Vagina (tissue), 2 donors: ENCODE measurements around the gene GTPBP6. TPM values are rescaled to one million over a fixed set of nuclear protein-coding genes. Genes with fewer than 3 reads are reported as not detected.

Source experiments
- DNase-seq, 2 donors: peaks; one replicate each; pipeline ENCODE4 v3.0.0-alpha.2; 2017; ENCODE audit errors: extremely low spot score in 2 of 2
- H3K27ac ChIP-seq: fragments of 200-600 bp; sonication (generic); one replicate; pipeline ENCODE4 v1.5.1; 2019
- H3K27me3 ChIP-seq: fragments of 200-600 bp; sonication (generic); one replicate; pipeline ENCODE4 v1.5.1; 2019
- H3K36me3 ChIP-seq, 2 donors: fragments of 200-600 bp; sonication (generic); one replicate each; pipeline ENCODE4 v1.5.1; 2017 to 2019
- H3K4me1 ChIP-seq: fragments of 200-600 bp; sonication (generic); one replicate; pipeline ENCODE4 v1.5.1; 2019
- H3K4me3 ChIP-seq, 2 donors: fragments of 200-600 bp; sonication (generic); 1 replicate in 1 of 2; 2 replicates in 1 of 2; pipeline ENCODE4 v1.5.1; 2016 to 2019
- H3K9me3 ChIP-seq: fragments of 200-600 bp; sonication (generic); one replicate; pipeline ENCODE4 v1.5.1; 2019
- POLR2A ChIP-seq, 2 donors: fragments of 450-650 bp; IDR thresholded peaks; one replicate each; pipeline ENCODE4 v1.6.1; 2017; ENCODE audit warnings: antibody characterized with exemption in 2 of 2, mild to moderate bottlenecking in 2 of 2, moderate library complexity in 2 of 2
- POLR2AphosphoS5 ChIP-seq, 2 donors: sonication (generic); formaldehyde crosslinking; IDR thresholded peaks; one replicate each; pipeline ENCODE4 v1.9.0; 2017; ENCODE audit warnings: antibody characterized with exemption in 2 of 2, mild to moderate bottlenecking in 2 of 2, low read depth in 1 of 2; ENCODE audit not compliant: insufficient read depth in 1 of 2
- intact Hi-C: fragments of 100-400 bp; cut with DNase I; formaldehyde crosslinking; loops from one replicate; pipeline ENCODE4 v1.15.1; 2023
- total RNA-seq: library from RNA; depleted of rRNA; stranded (reverse); fragments of >200 nt; gene quantifications from one replicate; pipeline ENCODE4 v1.2.3, GENCODE V29; 2016
- TF ChIP-seq, protein P1 (sequence below), 3 experiments: fragments of 450-650 bp in 2 of 3; fragments of 200-600 bp in 1 of 3; sonication (generic) in 1 of 3; IDR thresholded peaks; one replicate each; pipeline ENCODE4 v1.5.1; 2017 to 2019; ENCODE audit warnings: antibody characterized with exemption in 3 of 3, mild to moderate bottlenecking in 2 of 3, moderate library complexity in 2 of 3

Gene GTPBP6
- total RNA-seq, 1 donor from 2014 or later: 30.9 TPM

DNA sequence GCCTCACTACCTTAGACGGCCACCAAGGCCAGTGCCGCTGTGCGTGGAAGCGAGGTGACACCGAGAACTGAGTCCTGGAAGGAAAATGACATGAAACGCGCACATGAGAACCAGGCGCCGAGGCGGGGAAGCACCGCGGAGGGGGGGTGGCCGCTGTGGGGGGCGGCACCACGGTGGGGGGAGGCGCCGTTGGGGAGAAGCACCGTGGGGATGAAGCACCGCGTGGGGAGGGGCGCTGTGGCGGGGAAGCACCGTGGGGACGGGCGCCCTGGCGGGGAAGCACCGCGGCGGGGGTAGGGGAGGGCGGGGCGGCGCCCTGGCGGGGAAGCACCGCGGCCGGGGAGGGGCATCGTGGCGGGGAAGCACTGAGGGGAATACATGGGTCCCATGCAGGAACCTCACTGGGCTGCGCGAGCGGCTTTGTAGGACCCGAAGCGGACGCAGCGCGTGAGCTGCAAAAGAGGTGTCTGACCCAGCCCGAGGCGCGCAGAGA lies 40.1 kb upstream of the GTPBP6 start:
- TF ChIP-seq, protein P1, sequence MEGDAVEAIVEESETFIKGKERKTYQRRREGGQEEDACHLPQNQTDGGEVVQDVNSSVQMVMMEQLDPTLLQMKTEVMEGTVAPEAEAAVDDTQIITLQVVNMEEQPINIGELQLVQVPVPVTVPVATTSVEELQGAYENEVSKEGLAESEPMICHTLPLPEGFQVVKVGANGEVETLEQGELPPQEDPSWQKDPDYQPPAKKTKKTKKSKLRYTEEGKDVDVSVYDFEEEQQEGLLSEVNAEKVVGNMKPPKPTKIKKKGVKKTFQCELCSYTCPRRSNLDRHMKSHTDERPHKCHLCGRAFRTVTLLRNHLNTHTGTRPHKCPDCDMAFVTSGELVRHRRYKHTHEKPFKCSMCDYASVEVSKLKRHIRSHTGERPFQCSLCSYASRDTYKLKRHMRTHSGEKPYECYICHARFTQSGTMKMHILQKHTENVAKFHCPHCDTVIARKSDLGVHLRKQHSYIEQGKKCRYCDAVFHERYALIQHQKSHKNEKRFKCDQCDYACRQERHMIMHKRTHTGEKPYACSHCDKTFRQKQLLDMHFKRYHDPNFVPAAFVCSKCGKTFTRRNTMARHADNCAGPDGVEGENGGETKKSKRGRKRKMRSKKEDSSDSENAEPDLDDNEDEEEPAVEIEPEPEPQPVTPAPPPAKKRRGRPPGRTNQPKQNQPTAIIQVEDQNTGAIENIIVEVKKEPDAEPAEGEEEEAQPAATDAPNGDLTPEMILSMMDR (IDR thresholded peaks at IDR 0.05): no peak
- TF ChIP-seq POLR2A (IDR thresholded peaks at IDR 0.05) (no peak), POLR2AphosphoS5 (IDR thresholded peaks at IDR 0.05; ENCODE audit: insufficient read depth in 1 of 2, low read depth in 1 of 2) (no peak)
- Histone ChIP-seq H3K27ac (no peak overlapping the region), H3K36me3 (peaks cover 0 to 24% of the 10 kb centered on the region in 2 donors), H3K4me1 (no peaks in the 10 kb centered on the region), H3K27me3 (no peaks in the 10 kb centered on the region), H3K4me3 (no peak overlapping the region), H3K9me3 (peaks cover 10% of the 10 kb centered on the region)
- intact Hi-C loops: no loop called here
- no peak for DNase-seq

DNA sequence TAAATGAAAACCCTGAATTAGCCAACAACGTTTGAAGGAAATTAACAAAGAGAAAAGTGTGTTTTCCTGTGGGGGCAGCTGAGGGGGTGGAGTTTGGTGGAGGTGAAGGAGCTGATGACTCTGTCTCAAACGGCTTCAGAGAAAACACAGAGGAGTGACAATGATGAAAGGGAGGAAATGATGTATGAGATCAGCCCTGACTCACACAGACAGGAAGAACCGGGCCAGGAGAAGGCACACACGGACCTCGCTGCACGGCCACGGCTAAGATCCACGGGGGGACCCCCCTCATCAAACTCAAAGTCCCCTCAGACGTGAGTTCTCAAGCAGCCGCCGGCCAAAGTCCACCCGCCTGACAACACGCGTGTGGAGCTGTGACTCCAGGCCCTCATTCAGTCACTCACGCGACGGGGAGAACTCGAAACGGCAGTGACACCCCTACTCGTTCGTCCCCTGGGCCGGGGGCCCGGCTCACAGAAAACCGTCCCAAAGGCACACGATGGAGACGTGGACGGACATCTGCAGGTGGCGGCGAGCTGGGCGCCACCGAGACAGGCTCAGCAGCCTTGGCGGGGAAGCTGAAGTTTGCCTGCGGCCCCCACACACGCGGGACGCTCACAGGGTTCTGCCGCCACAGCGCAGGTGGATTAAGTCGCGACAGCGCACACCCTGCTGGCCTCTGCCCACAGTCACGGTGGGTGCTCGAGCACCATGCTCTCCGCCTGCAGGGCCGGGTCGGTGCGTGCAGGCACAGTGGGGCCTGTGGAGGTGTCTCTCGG lies 39.3 kb upstream of the GTPBP6 start:
- H3K4me1 ChIP-seq: no peaks in the 10 kb centered on the region
- peaks cover 0 to 24% of the 10 kb centered on the region in 2 donors for H3K36me3 ChIP-seq
- TF ChIP-seq POLR2A (IDR thresholded peaks at IDR 0.05): no peak
- TF ChIP-seq, protein P1 (IDR thresholded peaks at IDR 0.05): no peak
- TF ChIP-seq POLR2AphosphoS5 (IDR thresholded peaks at IDR 0.05; ENCODE audit: insufficient read depth in 1 of 2, low read depth in 1 of 2): no peak
- no peaks in the 10 kb centered on the region for H3K27me3 ChIP-seq
- intact Hi-C loops: no loop called here
- H3K4me3 ChIP-seq: no peak overlapping the region
- no peak overlapping the region for H3K27ac ChIP-seq
- H3K9me3 ChIP-seq: peaks cover 10% of the 10 kb centered on the region
- DNase-seq: no peak

DNA sequence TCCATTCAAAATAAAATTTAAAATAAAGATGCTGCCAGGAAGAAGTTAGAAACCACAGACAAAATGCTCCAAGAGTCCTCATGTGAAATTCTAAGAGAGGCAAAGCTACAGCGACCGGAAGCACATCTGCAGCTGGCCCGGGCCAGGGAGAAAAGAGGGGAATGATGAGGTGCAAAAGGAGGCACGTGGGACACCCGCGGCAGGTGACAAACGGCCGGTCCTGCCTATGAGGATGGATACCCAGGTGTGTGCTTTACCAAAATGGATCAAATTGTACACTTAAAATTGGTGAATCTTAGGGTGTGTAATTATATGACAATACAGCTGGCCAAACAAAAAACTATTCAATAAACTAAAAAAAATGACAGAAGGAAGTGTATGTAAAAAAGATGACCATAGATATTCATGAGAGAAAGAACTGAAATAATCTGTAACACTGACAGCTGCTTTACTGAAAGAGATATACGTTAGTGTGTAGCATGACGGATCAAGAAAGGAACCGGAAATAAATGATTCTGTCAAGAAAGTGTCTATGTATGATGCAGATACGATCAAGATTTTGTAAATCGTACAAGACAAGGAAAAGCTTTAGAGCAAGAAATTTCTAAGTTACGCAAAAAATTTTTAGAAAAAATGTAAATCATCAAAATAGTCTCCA lies 38.6 kb upstream of the GTPBP6 start:
- no peak overlapping the region for H3K4me3 ChIP-seq
- TF ChIP-seq, protein P1 (IDR thresholded peaks at IDR 0.05): no peak
- no peak for TF ChIP-seq POLR2A (IDR thresholded peaks at IDR 0.05)
- no peak for TF ChIP-seq POLR2AphosphoS5 (IDR thresholded peaks at IDR 0.05; ENCODE audit: insufficient read depth in 1 of 2, low read depth in 1 of 2)
- H3K36me3 ChIP-seq: peaks cover 0 to 24% of the 10 kb centered on the region in 2 donors
- no peaks in the 10 kb centered on the region for H3K4me1 ChIP-seq
- H3K27me3 ChIP-seq: no peaks in the 10 kb centered on the region
- no peak for DNase-seq
- peaks cover 10% of the 10 kb centered on the region for H3K9me3 ChIP-seq
- intact Hi-C loops: no loop called here
- no peak overlapping the region for H3K27ac ChIP-seq

DNA sequence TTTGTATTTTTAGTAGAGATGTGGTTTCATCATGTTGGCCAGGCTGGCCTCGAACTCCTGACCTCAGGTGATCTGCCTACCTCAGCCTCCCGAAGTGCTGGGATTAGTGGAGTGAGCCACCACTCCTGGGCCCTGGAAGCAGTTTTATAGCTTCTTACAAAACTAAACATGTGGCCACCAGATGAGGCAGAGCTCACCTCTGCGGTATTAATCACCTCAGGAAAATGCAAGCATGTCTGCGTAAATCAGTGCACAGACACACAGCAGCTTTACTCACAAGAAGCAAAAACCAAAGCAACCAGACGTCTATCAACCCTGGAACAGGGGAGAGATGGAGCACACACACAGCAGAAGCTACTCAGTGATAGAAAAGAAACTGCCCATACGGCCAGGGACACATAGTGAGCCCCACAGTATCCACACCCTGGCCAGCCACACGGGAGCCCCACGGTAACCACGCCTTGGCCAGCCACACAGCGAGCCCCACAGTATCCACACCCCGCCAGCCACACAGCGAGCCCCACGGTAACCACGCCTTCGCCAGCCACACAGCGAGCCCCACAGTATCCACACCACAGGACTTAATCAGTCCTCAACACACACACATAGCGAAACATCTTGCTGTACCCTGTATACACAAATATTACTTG lies 37.9 kb upstream of the GTPBP6 start:
- Histone ChIP-seq H3K4me1 (no peaks in the 10 kb centered on the region), H3K36me3 (peaks cover 0 to 24% of the 10 kb centered on the region in 2 donors), H3K27ac (no peak overlapping the region), H3K27me3 (no peaks in the 10 kb centered on the region), H3K9me3 (peaks cover 10% of the 10 kb centered on the region), H3K4me3 (no peak overlapping the region)
- intact Hi-C loops: no loop called here
- DNase-seq: no peak
- no peak for TF ChIP-seq POLR2A (IDR thresholded peaks at IDR 0.05)
- TF ChIP-seq POLR2AphosphoS5 (IDR thresholded peaks at IDR 0.05; ENCODE audit: insufficient read depth in 1 of 2, low read depth in 1 of 2): no peak
- TF ChIP-seq, protein P1 (IDR thresholded peaks at IDR 0.05): no peak
